PC-9 (cell line): ENCODE data around the gene TNIK. TPM values are rescaled to one million over a fixed set of nuclear protein-coding genes. Genes with fewer than 3 reads are reported as not detected.

Experiments
- BruUV-seq: library from RNA; stranded (reverse); fragments of 400-500 nt; replicated peaks from 2 replicates; lab custom pipeline; 2021; lab: Mats Ljungman, UMichigan
- CTCF ChIA-PET: fragments of 300-600 bp; sonication (Branson Sonifier 250); formaldehyde crosslinking; loops from one replicate; lab custom pipeline; 2022; ENCODE audit warnings: antibody characterized with exemption; lab: Charles Lee
- POLR2A ChIA-PET: fragments of 300-600 bp; sonication (Branson Sonifier 250); formaldehyde crosslinking; loops from one replicate; lab custom pipeline; 2022; ENCODE audit warnings: antibody characterized with exemption; ENCODE audit not compliant: unreplicated experiment; lab: Charles Lee
- DNase-seq, 2 experiments: peaks; one replicate each; pipeline versions ENCODE4 v3.0.0 to v3.0.0-alpha.2; 2015 to 2022; ENCODE audit warnings: mixed read lengths in 1 of 2
- H2AFZ ChIP-seq: fragments of 200-600 bp; sonication (generic); 2 replicates; pipeline ENCODE4 v1.8.1; 2017; ENCODE audit warnings: antibody characterized with exemption
- H3F3A ChIP-seq: fragments of 200-600 bp; sonication (generic); 2 replicates; pipeline ENCODE4 v1.8.1; 2017; ENCODE audit warnings: antibody characterized with exemption, mild to moderate bottlenecking, low read depth; ENCODE audit not compliant: insufficient read depth
- H3K27ac ChIP-seq: fragments of 200-600 bp; sonication (generic); 2 replicates; pipeline ENCODE4 v1.6.1; 2016; ENCODE audit warnings: mixed run types
- H3K27me3 ChIP-seq: fragments of 200-600 bp; sonication (generic); 2 replicates; pipeline ENCODE4 v1.6.1; 2016; ENCODE audit warnings: low read depth, mixed run types; ENCODE audit not compliant: insufficient read depth
- H3K36me3 ChIP-seq: fragments of 200-600 bp; sonication (generic); 2 replicates; pipeline ENCODE4 v1.6.1; 2016; ENCODE audit warnings: low read depth, mixed run types
- H3K4me1 ChIP-seq: fragments of 200-600 bp; sonication (generic); replicated peaks from 2 replicates; pipeline ENCODE4 v1.6.1; 2016; ENCODE audit warnings: mixed run types; ENCODE audit not compliant: insufficient read depth
- H3K4me2 ChIP-seq: fragments of 200-600 bp; sonication (generic); 2 replicates; pipeline ENCODE4 v1.6.1; 2017; ENCODE audit warnings: mixed run types
- H3K4me3 ChIP-seq: fragments of 200-600 bp; sonication (generic); 2 replicates; pipeline ENCODE4 v1.6.1; 2016; ENCODE audit warnings: mixed run types
- H3K79me2 ChIP-seq: fragments of 200-600 bp; sonication (generic); 2 replicates; pipeline ENCODE4 v1.6.1; 2017; ENCODE audit warnings: low read depth, mixed run types
- H3K9me2 ChIP-seq: fragments of 200-600 bp; sonication (generic); 2 replicates; pipeline ENCODE4 v1.8.1; 2017; ENCODE audit warnings: mild to moderate bottlenecking; ENCODE audit not compliant: insufficient read depth
- H3K9me3 ChIP-seq: fragments of 200-600 bp; sonication (generic); 2 replicates; pipeline ENCODE4 v1.8.1; 2016; ENCODE audit warnings: low read depth; ENCODE audit not compliant: insufficient read depth
- H4K20me1 ChIP-seq: fragments of 200-600 bp; sonication (generic); 2 replicates; pipeline ENCODE4 v1.8.1; 2017; ENCODE audit not compliant: insufficient read depth
- CTCF ChIP-seq: fragments of 200-600 bp; sonication (generic); conservative IDR thresholded peaks from 2 replicates; pipeline ENCODE4 v1.6.1; 2017; ENCODE audit warnings: mixed run types, antibody characterized with exemption, mild to moderate bottlenecking, moderate library complexity
- EZH2 ChIP-seq: fragments of 200-600 bp; sonication (generic); IDR thresholded peaks from 2 replicates; pipeline ENCODE4 v1.8.0; 2017; ENCODE audit warnings: antibody characterized with exemption, low read depth
- intact Hi-C: fragments of 100-400 bp; cut with micrococcal nuclease; formaldehyde crosslinking; loops from one replicate; pipeline ENCODE4 v1.10.0; 2022; ENCODE audit not compliant: unreplicated experiment
- total RNA-seq: library from RNA; stranded (reverse); gene quantifications from 2 replicates; pipeline ENCODE4 v1.2.3, GENCODE V29; 2021

The TNIK gene
- total RNA-seq, 1 experiment from 2014 or later, result 30.7 TPM

- no peak overlapping the region for H2AFZ ChIP-seq
- CTCF ChIA-PET, result no interaction called here
- H4K20me1 ChIP-seq, result no peaks in the 10 kb centered on the region
- peaks cover 65% of the 10 kb centered on the region for H3K79me2 ChIP-seq
- no peak overlapping the region for H3K4me3 ChIP-seq
- no TSS peak for BruUV-seq
- TF ChIP-seq EZH2 (no peak), CTCF (no peak)
- H3K36me3 ChIP-seq, result 0 out of 2 replicates have a peak, but pooled peaks cover 5% of the 10 kb centered on the region
- no peaks in the 10 kb centered on the region for H3K27me3 ChIP-seq
- H3K27ac ChIP-seq, result no peak overlapping the region
- H3K9me3 ChIP-seq, result 0 out of 2 replicates have a peak, but pooled peaks cover 3% of the 10 kb centered on the region
- H3K4me2 ChIP-seq, result no peak overlapping the region
- H3K9me2 ChIP-seq, result no peaks in the 10 kb centered on the region
- intact Hi-C loops, result no loop called here
- POLR2A ChIA-PET, result no interaction called here
- H3K4me1 ChIP-seq, result peaks cover 3% of the 10 kb centered on the region; the same call in 1 of the 2 replicates
- DNase-seq, result no peak
- H3F3A ChIP-seq, result peaks cover 3% of the 10 kb centered on the region; the same call in 1 of the 2 replicates
Observed at GRCh38 chr3:171441381-171441780, 18.8 kb downstream of the TNIK start.

DNA sequence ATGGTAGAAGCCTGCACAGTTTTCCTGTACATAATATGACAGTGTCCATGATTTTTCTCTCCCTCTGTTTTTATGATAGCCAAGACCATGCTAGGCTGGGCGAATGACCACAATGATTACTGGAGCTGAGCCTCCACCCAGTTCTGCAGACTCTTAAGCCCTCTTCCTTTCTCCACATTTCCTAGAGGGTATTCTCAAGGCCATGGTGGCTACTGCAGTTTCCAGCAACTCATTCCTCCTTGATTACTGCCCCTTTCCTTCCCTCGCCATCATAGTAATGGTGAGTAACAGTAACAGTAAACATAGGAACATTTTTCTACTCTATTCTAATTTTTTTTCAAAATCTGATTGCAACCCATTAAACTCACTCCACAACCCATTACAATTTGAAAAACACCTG, 20.2 kb downstream of the TNIK start:
- BruUV-seq, result no TSS peak
- Histone ChIP-seq H3K4me2 (no peak overlapping the region), H3K9me3 (0 out of 2 replicates have a peak, but pooled peaks cover 3% of the 10 kb centered on the region), H3K27me3 (no peaks in the 10 kb centered on the region), H2AFZ (no peak overlapping the region), H3K4me3 (no peak overlapping the region), H3K27ac (no peak overlapping the region), H3F3A (no peaks in the 10 kb centered on the region), H3K4me1 (no peaks in the 10 kb centered on the region), H3K9me2 (no peaks in the 10 kb centered on the region), H4K20me1 (no peaks in the 10 kb centered on the region), H3K36me3 (0 out of 2 replicates have a peak, but pooled peaks cover 5% of the 10 kb centered on the region), H3K79me2 (peaks cover 53% of the 10 kb centered on the region)
- ChIA-PET CTCF (no interaction called here), POLR2A (no interaction called here)
- intact Hi-C loops, result no loop called here
- DNase-seq, result no peak
- TF ChIP-seq EZH2 (no peak), CTCF (no peak)

GRCh38 chr3:171437115-171437756, 23.0 kb downstream of the TNIK start:
- DNase-seq, result no peak
- Histone ChIP-seq H3K4me1 (no peaks in the 10 kb centered on the region), H3K79me2 (peaks cover 41% of the 10 kb centered on the region), H3K9me2 (no peaks in the 10 kb centered on the region), H4K20me1 (no peaks in the 10 kb centered on the region), H3K9me3 (0 out of 2 replicates have a peak, but pooled peaks cover 6% of the 10 kb centered on the region), H3K27me3 (no peaks in the 10 kb centered on the region), H2AFZ (no peak overlapping the region), H3F3A (peaks cover 5% of the 10 kb centered on the region; the same call in 1 of the 2 replicates), H3K4me2 (no peak overlapping the region), H3K36me3 (0 out of 2 replicates have a peak, but pooled peaks cover 5% of the 10 kb centered on the region), H3K4me3 (no peak overlapping the region), H3K27ac (no peak overlapping the region)
- no TSS peak for BruUV-seq
- TF ChIP-seq CTCF, result no peak
- no peak for TF ChIP-seq EZH2
- ChIA-PET POLR2A (interaction anchor here (0.6 kb wide), 2 partner anchors 42 to 73 kb away, joined by 4 to 11 read pairs; no protein-coding TSS in a partner anchor), CTCF (no interaction called here)
- intact Hi-C loops, result no loop called here
